ENCODE measurements around the gene CPLANE2. TPM values are rescaled to one million over a fixed set of nuclear protein-coding genes. Genes with fewer than 3 reads are reported as not detected.

CPLANE2 gene
- total and polyA plus RNA-seq, 5 donors = 4.0 to 11.9 (median 5.8) TPM

GRCh38 chr1:16186655-16187235 lies 50.2 kb downstream of the CPLANE2 start:
- no peaks in the 10 kb centered on the region for H3K27me3 ChIP-seq (ENCODE audit: control insufficient read depth, insufficient read depth)
- WGBS = 88% methylated on average over 9 of the region's 9 CpGs
- no peak overlapping the region for H3K4me3 ChIP-seq (ENCODE audit: low read length)
- no peaks in the 10 kb centered on the region for H3K9me3 ChIP-seq (ENCODE audit: control insufficient read depth, low read length)
- peaks cover 2% of the 10 kb centered on the region for H3K4me1 ChIP-seq (ENCODE audit: control insufficient read depth, insufficient read depth, low read length)
- no peak for ATAC-seq
- peak in 1 of 3 donors; percentile 13 for DNase-seq
- intact Hi-C loops (cut with DNase I) = loop anchor here (2.0 kb wide), 1 partner anchor 108 kb away; no protein-coding TSS in a partner anchor
- H3K27ac ChIP-seq (ENCODE audit: low read length) = no peak overlapping the region

- intact Hi-C loops (cut with DNase I) = no loop called here
- 95% methylated on average over 10 of the region's 10 CpGs for WGBS
Observed at GRCh38 chr1:16184557-16185303, 52.3 kb downstream of the CPLANE2 start.

GRCh38 chr1:16183765-16184556 lies 53.0 kb downstream of the CPLANE2 start:
- intact Hi-C loops (cut with DNase I) = no loop called here
- H3K4me1 ChIP-seq (ENCODE audit: control insufficient read depth, insufficient read depth, low read length) = peaks cover 6% of the 10 kb centered on the region
- H3K4me3 ChIP-seq (ENCODE audit: low read length) = no peak overlapping the region
- no peak for ATAC-seq
- H3K27ac ChIP-seq (ENCODE audit: low read length) = peak overlapping the region; percentile 15
- DNase-seq = peak in 1 of 3 donors; percentile 43
- WGBS = 84% methylated on average over 19 of the region's 19 CpGs
- H3K9me3 ChIP-seq (ENCODE audit: control insufficient read depth, low read length) = no peaks in the 10 kb centered on the region
- no peaks in the 10 kb centered on the region for H3K27me3 ChIP-seq (ENCODE audit: control insufficient read depth, insufficient read depth)

More at GRCh38 chr1:16184557-16185303, 52.3 kb downstream of the CPLANE2 start:
- ATAC-seq (no peak), DNase-seq (peak in 1 of 3 donors; percentile 52)
- Histone ChIP-seq H3K4me3 (ENCODE audit: low read length) (no peak overlapping the region), H3K4me1 (ENCODE audit: control insufficient read depth, insufficient read depth, low read length) (peaks cover 7% of the 10 kb centered on the region), H3K27me3 (ENCODE audit: control insufficient read depth, insufficient read depth) (no peaks in the 10 kb centered on the region), H3K9me3 (ENCODE audit: control insufficient read depth, low read length) (no peaks in the 10 kb centered on the region), H3K27ac (ENCODE audit: low read length) (no peak overlapping the region)

- Histone ChIP-seq H3K27ac (ENCODE audit: low read length) (peak overlapping the region; percentile 20), H3K9me3 (ENCODE audit: control insufficient read depth, low read length) (no peaks in the 10 kb centered on the region), H3K27me3 (ENCODE audit: control insufficient read depth, insufficient read depth) (no peaks in the 10 kb centered on the region), H3K4me1 (ENCODE audit: control insufficient read depth, insufficient read depth, low read length) (peaks cover 5% of the 10 kb centered on the region), H3K4me3 (ENCODE audit: low read length) (no peak overlapping the region)
- DNase-seq = peak in 1 of 3 donors; percentile 61
- ATAC-seq = peak; percentile 15
- WGBS = 72% methylated on average over 13 of the region's 13 CpGs
- intact Hi-C loops (cut with DNase I) = no loop called here
Observed at GRCh38 chr1:16183179-16183578, 53.8 kb downstream of the CPLANE2 start.

- H3K9me3 ChIP-seq (ENCODE audit: control insufficient read depth, low read length) = no peaks in the 10 kb centered on the region
- peak; percentile 89 to 95 (median 94) for DNase-seq
- peak overlapping the region; percentile 96 for H3K27ac ChIP-seq (ENCODE audit: low read length)
- intact Hi-C loops (cut with DNase I) = no loop called here
- WGBS = 41% methylated on average over 18 of the region's 18 CpGs
- H3K4me1 ChIP-seq (ENCODE audit: control insufficient read depth, insufficient read depth, low read length) = peaks cover 5% of the 10 kb centered on the region
- H3K27me3 ChIP-seq (ENCODE audit: control insufficient read depth, insufficient read depth) = no peaks in the 10 kb centered on the region
- no peak overlapping the region for H3K4me3 ChIP-seq (ENCODE audit: low read length)
- ATAC-seq = peak; percentile 95 to 96
Observed at GRCh38 chr1:16181887-16182719, 54.9 kb downstream of the CPLANE2 start.

Other genes with a start within 250 kb of the CPLANE2 start
- gene SRARP, start 232.9 kb downstream of the CPLANE2 start, total RNA-seq = under 1 TPM in 3 of 4 donors, not detected in 1; 0.09 to 0.37 (median 0.14) TPM
- 0.77 TPM for gene SRARP, start 232.9 kb downstream of the CPLANE2 start, polyA plus RNA-seq
- gene HSPB7, start 219.1 kb downstream of the CPLANE2 start, total RNA-seq = 1,000 to 10,000 TPM; 2,213 to 3,018 (median 2,419) TPM
- gene HSPB7, start 219.1 kb downstream of the CPLANE2 start, polyA plus RNA-seq = 3,985 TPM
- gene CLCNKA, start 215.1 kb downstream of the CPLANE2 start, total RNA-seq = under 1 TPM; 0.31 to 0.93 (median 0.64) TPM
- 0.52 TPM for gene CLCNKA, start 215.1 kb downstream of the CPLANE2 start, polyA plus RNA-seq
- 1 to 10 TPM; 1.9 to 4.7 (median 4.1) TPM for gene CLCNKB, start 193.4 kb downstream of the CPLANE2 start, total RNA-seq
- 3.4 TPM for gene CLCNKB, start 193.4 kb downstream of the CPLANE2 start, polyA plus RNA-seq
- gene FAM131C, start 163.5 kb downstream of the CPLANE2 start, total RNA-seq = 1 to 10 TPM; 2.6 to 6.1 (median 4.5) TPM
- gene FAM131C, start 163.5 kb downstream of the CPLANE2 start, polyA plus RNA-seq = 11.5 TPM
- gene EPHA2, start 81.1 kb downstream of the CPLANE2 start, total RNA-seq = 10 to 100 TPM in 2 of 4 donors, 1 to 10 TPM in 2; 6.4 to 15.7 (median 9.8) TPM
- gene EPHA2, start 81.1 kb downstream of the CPLANE2 start, polyA plus RNA-seq = 8.6 TPM
- gene ARHGEF19, start 24.5 kb downstream of the CPLANE2 start, total RNA-seq = 1 to 10 TPM; 2.2 to 4.3 (median 3.2) TPM
- 2.7 TPM for gene ARHGEF19, start 24.5 kb downstream of the CPLANE2 start, polyA plus RNA-seq
- gene FBXO42, start 115.3 kb upstream of the CPLANE2 start, total RNA-seq = 10 to 100 TPM; 15.7 to 18.1 (median 16.4) TPM
- gene FBXO42, start 115.3 kb upstream of the CPLANE2 start, polyA plus RNA-seq = 16.5 TPM
- gene SZRD1, start 130.1 kb upstream of the CPLANE2 start, total RNA-seq = 100 to 1,000 TPM; 106 to 132 (median 109) TPM
- gene SZRD1, start 130.1 kb upstream of the CPLANE2 start, polyA plus RNA-seq = 70.7 TPM
- gene SPATA21, start 200.2 kb upstream of the CPLANE2 start, total RNA-seq = not detected
- gene SPATA21, start 200.2 kb upstream of the CPLANE2 start, polyA plus RNA-seq = 0.23 TPM
- gene NECAP2, start 203.5 kb upstream of the CPLANE2 start, total RNA-seq = 10 to 100 TPM; 14.1 to 19.0 (median 18.1) TPM
- 14.6 TPM for gene NECAP2, start 203.5 kb upstream of the CPLANE2 start, polyA plus RNA-seq